Lung (tissue), 12 donors: Measurements from ENCODE around the gene NR1I2. TPM values are rescaled to one million over a fixed set of nuclear protein-coding genes. Genes with fewer than 3 reads are reported as not detected.

Experiments used
- ATAC-seq: fragments of 200-7000 bp; cut with Tn5 transposase; one replicate; pipeline ENCODE4 v1.9.1; 2020; ENCODE audit warnings: moderate number of reproducible peaks; ENCODE audit not compliant: insufficient read depth, low FRiP score
- DNase-seq, 3 donors: peaks; one replicate each; pipeline ENCODE4 v3.0.0-alpha.2; 2013 to 2017
- H3K27ac ChIP-seq, 2 donors: one replicate each; pipeline ENCODE4 v1.5.1; 2013; ENCODE audit warnings: mild to moderate bottlenecking in 2 of 2, moderate library complexity in 2 of 2, control low read depth in 1 of 2, inconsistent platforms in 1 of 2, low read depth in 1 of 2, low read length in 1 of 2
- H3K27me3 ChIP-seq, 3 donors: one replicate each; pipeline ENCODE4 v1.5.1; 2013; ENCODE audit warnings: low read length in 2 of 3; ENCODE audit not compliant: control insufficient read depth in 3 of 3, insufficient read depth in 3 of 3
- H3K36me3 ChIP-seq, 4 donors: one replicate each; pipeline ENCODE4 v1.5.1; 2013; ENCODE audit warnings: low read length in 4 of 4, mild to moderate bottlenecking in 1 of 4, moderate library complexity in 1 of 4; ENCODE audit not compliant: control insufficient read depth in 4 of 4, insufficient read depth in 4 of 4
- H3K4me1 ChIP-seq, 5 donors: one replicate each; pipeline ENCODE4 v1.5.1; 2013; ENCODE audit warnings: low read length in 5 of 5, mild to moderate bottlenecking in 2 of 5, moderate library complexity in 1 of 5; ENCODE audit not compliant: control insufficient read depth in 5 of 5, insufficient read depth in 5 of 5
- H3K4me3 ChIP-seq: one replicate; pipeline ENCODE4 v1.5.1; 2013; ENCODE audit warnings: mild to moderate bottlenecking, control low read depth, moderate library complexity
- H3K9ac ChIP-seq, 2 donors: one replicate each; pipeline ENCODE4 v1.5.1; 2013; ENCODE audit warnings: low read length in 2 of 2, control low read depth in 1 of 2; ENCODE audit not compliant: insufficient read depth in 1 of 2
- H3K9me3 ChIP-seq, 4 donors: one replicate each; pipeline ENCODE4 v1.5.1; 2013; ENCODE audit warnings: low read length in 3 of 4, mild to moderate bottlenecking in 1 of 4, moderate library complexity in 1 of 4; ENCODE audit not compliant: control insufficient read depth in 4 of 4, insufficient read depth in 3 of 4
- CTCF ChIP-seq: IDR thresholded peaks from 2 replicates; pipeline ENCODE4 v1.5.1; 2012; ENCODE audit warnings: mild to moderate bottlenecking; ENCODE audit errors: control extremely low read depth, extremely low read depth
- WGBS, 2 donors: extraction: QIAGEN DNeasy Blood & Tissue Kit; methylation state at CpG; one replicate each; pipeline ENCODE4 v1.1.7; 2013; 5-methylcytosine and 5-hydroxymethylcytosine counted together
- polyA plus RNA-seq, 2 donors: library from polyadenylated mRNA; stranded (reverse); fragments of 200-250 nt; gene quantifications; one replicate each; pipeline ENCODE4 v1.2.1, GENCODE V29; 2013
- total RNA-seq, 2 donors: library from RNA; depleted of rRNA in 1 of 2; stranded (reverse); fragments of >200 nt in 1 of 2; gene quantifications; one replicate each; pipeline ENCODE4 v1.2.1, GENCODE V29; 2014 to 2021
- donor health status: control.
- donor health status: control.
- donor health status: Bipolar disorder and iron deficiency.
- donor health status: healthy.
- donor health status: DM: yes; HTN: yes; CAD: no.

The NR1I2 gene
- total and polyA plus RNA-seq, 4 donors = 0.08 to 0.55 (median 0.22) TPM

GRCh38 chr3:119818937-119819336, 37.0 kb downstream of the NR1I2 start:
- no peak for DNase-seq
- peaks cover 0 to 6% (median 0%) of the 10 kb centered on the region in 4 donors for H3K36me3 ChIP-seq
- H3K27me3 ChIP-seq = no peaks in the 10 kb centered on the region
- no peak overlapping the region for H3K27ac ChIP-seq
- H3K4me1 ChIP-seq = no peaks in the 10 kb centered on the region
- ATAC-seq = no peak
- H3K4me3 ChIP-seq = no peak overlapping the region
- H3K9ac ChIP-seq = no peak overlapping the region
- no peaks in the 10 kb centered on the region for H3K9me3 ChIP-seq
- TF ChIP-seq CTCF = no peak
- WGBS, 2 donors = 88 to 100% methylated on average over 2 of the region's 2 CpGs

GRCh38 chr3:119819806-119820205, 37.9 kb downstream of the NR1I2 start:
- H3K4me3 ChIP-seq = no peak overlapping the region
- H3K9me3 ChIP-seq = no peaks in the 10 kb centered on the region
- no peak for TF ChIP-seq CTCF
- 56 to 57% methylated on average over 2 of the region's 2 CpGs for WGBS, 2 donors
- no peaks in the 10 kb centered on the region for H3K4me1 ChIP-seq
- no peak overlapping the region for H3K9ac ChIP-seq
- no peak overlapping the region for H3K27ac ChIP-seq
- ATAC-seq (no peak), DNase-seq (no peak)
- H3K27me3 ChIP-seq = no peaks in the 10 kb centered on the region
- H3K36me3 ChIP-seq = peaks cover 0 to 6% (median 2%) of the 10 kb centered on the region in 4 donors

GRCh38 chr3:119825820-119826219, 43.9 kb downstream of the NR1I2 start:
- no peak overlapping the region for H3K4me3 ChIP-seq
- ATAC-seq = no peak

More at GRCh38 chr3:119825820-119826219, 43.9 kb downstream of the NR1I2 start:
- peaks cover 0 to 11% (median 3%) of the 10 kb centered on the region in 5 donors for H3K4me1 ChIP-seq
- H3K27ac ChIP-seq = no peak overlapping the region
- H3K9me3 ChIP-seq = no peaks in the 10 kb centered on the region
- H3K36me3 ChIP-seq = peaks cover 4 to 9% (median 7%) of the 10 kb centered on the region in 4 donors
- DNase-seq = no peak
- 97 to 98% methylated on average over 1 of the region's 1 CpG for WGBS, 2 donors
- no peaks in the 10 kb centered on the region for H3K27me3 ChIP-seq
- H3K9ac ChIP-seq = no peak overlapping the region
- TF ChIP-seq CTCF = no peak
